CD4-positive, alpha-beta T cell treated with Interleukin-12 subunit alpha and Interleukin-12 subunit beta, for 1 hour (primary cell): ENCODE results near the gene TMEM271.
"Not testable (repeated sequence)": the region's sequence is repeated elsewhere in the genome, so short reads cannot be mapped to it uniquely, and the experiment has no call there.

Experiments
- DNase-seq: peaks from one replicate; pipeline ENCODE4 v3.0.0-alpha.2; 2020

Gene TMEM271

DNA sequence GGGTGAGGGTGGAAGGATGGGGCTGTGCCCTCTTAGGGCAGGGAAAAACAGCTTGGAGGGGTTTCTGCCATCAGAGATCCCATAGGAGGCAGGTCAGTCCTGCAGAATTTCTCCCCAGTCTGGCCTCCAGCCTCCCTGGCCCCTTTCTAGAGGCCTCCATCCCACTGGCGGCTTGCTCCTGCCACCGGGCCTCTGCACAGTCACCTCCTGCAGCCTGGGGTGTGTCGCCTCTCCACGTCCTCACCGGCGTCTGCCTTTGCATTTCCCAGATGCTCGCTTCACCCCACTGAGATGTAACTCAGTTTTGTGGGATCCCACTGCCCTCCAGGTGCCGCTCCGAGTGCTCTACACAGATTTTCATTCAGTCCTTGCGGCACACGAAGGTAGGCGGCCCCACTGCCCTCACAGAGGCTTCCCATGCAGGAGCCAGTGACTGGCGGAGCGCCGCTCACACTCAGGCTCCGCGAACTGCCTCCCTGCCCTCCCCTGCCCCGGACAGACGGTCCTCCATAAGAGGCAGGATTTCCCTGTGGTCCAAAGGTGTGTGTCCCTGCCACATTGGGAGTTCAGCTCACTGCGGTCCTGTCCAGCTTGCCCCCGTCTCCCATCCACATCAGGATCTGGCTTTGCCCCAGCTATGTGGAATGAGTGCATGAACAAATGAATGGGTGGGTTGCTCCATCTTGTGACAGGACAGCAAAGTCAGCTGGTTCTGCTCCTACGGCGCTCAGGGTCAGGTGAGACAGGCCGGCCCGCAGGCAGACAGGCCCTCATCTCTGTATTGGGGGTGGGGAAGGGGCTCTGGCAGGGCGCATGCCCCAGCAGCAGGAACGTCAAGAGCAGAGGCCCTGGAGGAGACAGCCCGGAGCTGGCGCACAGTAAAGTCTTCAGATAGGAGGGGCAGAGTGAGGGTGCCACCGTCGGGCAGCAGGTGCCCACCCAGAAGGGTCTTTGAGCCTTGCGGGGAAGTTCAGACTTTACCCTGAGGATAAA, 2.7 kb upstream of the TMEM271 start:
- DNase-seq = no peak

DNA sequence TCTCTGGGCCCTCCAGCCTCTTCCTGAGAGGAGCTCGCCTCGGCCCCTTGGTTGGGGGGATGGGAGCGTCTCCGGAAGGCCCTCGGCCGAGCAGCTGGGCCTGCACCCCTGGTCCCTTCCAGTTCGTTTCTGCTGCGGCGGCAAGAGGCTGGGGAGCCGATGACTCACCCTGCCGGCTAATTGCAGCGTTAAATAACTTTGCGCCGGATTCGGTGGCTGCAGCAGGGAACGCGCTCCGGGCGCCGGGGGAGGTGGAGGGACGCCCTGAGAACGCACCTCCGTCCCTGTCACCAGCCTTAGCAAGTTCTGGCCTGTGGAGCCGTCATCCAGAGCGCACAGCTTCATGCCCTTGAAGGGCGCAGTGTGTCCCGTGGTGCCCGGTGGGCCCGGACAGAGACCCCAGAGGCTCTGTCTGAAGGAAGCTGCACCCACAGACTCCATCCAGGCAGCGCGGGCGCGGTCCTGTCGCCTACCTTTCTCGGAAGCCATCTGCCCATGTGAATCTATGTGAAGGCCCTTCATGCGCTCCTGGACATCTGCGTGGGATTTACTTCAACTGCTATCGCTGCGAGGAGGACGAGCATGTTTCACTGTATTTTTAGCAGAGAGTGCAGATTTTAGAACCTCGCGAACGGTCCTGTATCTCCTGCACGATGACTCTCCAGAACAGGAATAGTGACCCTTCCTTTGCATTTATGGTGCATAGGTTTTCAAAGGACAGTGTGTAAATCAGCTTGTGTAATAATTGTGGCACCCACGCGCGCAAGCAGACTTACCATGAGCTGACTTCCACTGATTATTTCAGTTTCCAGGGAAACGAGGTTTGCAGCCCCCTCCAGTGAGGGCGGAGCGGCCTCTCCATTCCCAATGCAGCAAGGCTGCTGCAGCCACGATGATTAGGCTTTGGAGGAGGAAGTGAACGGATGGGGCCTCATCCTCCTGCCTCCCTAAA, 1.7 kb upstream of the TMEM271 start:
- no peak for DNase-seq

DNA sequence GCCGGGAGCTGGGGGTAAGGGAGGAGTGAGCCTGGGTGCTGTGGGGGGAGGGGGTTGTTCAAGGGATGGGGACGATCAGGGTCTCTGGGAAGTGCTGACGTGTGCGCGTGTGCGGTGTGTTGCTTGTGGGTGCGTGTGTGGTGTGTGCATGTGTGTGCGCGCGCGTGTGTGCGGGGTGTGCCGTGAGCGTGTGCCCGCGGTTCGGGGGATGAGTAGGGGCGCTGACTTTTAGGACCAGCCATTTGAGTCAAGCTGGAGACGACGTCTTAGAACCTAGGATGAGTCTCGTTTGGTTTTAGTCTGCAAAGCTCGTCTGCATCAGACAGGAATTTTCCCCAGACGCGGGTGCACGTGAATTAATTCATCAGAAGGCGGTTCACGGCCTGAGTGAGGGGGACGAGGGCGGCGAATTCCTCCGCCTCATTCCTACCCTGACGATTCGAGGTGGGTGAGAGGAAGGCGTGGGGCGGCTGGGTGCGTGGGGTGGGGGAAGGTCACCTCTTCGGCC, 950 bp upstream of the TMEM271 start:
- DNase-seq = no peak

DNA sequence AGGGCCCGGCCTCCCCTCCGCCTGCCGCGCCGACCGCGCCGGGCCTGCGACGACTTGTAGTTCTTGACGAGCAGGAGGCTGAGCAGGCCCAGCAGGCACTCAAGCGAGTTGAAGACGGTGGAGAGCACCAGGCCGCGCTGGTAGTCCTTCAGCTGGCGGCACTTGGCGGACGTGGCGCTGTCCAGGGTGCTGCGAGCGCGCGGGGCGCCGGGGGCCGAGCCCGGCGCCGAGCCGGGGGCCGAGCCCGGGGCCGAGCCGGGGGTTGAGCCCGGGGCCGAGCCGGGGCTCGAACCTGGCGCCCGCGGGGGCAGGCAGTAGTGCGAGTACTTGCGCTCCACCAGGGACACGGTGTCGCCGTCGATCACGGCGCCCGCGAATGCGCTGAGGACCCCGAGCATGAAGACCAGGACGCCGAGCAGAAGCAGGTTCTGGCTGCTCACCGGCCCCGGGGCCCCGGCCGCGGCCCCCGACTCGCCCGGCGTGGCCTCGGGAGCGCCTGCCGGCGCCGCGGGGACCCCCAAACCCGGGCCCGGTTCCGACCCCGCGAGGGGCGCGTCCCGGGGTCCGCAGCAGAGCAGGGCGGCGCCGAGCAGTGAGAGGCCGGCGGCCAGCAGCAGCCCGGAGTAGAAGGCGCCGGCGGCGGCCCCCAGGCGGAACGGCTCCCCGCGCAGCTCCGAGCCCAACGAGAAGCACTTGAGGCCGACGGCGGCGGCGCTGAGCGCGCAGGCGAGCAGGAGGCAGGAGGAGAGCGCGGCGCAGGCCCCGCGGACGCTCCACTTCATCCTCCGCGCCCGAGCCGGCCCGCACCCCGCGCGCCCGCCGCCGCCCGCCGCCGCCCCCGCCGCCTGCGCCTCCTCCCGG, 584 bp downstream of the TMEM271 start:
- no peak for DNase-seq

DNA sequence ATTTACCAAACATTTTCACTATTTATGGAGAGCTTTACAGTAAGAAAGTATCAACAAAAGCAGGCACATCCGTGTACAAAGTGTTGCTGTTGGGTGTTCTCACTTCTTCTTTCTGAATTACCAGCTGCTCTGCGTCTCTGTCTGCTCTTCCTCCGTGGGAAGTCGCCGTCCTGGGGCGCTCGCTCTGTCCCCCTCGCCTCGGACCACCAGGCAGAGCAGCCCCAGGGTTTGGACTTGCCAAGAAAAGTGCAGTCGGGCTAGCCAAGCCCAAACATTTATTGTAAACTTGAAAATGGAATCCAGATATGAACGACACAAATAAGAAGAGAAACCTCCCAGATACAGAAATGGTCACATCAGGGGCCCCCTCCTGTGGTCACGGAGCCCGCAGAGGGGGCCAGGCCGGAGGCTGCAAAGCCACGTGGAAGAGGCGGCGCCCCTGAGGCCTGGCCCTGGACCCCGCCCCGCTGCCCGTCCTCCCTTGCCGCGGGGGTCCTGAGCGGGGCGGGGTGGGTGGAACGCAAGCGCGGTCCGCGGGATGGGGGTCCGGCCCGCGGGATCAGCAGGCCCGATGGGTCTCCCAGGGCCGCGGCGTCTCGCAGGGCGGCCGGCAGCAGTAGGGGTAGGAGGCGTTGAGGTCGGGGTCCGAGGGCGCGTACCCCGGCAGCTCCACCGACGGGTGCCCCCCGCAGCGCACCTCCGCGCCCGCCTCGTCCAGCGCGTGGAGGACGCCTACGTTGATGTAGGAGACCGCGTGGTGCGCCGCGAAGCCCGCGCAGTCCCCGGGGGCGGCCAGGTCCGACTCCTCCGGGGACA, 1.5 kb downstream of the TMEM271 start:
- DNase-seq = no peak

DNA sequence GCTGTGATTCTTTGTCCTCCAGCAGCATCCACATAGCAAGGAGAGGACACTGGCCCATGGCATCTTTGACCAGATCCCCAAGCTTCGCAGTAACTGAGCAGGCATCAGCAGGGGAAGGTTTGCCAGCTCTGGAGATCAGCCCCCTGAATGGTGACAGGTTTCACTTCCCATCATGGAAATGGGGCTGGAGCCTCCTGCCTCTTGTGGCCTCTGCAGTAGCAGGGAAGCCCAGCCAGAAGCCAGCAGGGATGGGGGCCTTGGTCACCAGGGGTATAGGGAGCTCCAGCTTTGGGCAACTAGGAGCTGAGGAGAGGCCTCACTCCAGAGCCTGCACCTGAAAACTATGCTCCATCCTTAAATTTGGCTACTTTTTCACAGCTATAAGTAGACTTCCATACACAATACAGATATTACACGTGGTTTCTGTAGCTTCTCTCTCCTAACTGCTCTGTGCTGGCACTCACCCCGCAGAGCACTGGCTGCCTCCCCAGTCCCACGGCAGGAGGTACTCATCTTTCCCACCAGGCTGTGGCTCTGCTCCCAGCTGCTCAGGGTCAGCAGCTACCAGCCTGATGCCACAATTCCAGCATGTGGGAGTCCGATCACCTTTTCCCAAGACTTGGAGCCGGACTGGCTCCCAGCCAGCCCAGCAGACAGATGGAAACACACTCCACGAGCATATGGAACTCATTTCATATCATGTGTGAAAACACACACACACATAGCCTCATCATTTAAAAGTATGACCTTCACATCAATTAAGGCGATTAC, 2.8 kb downstream of the TMEM271 start:
- DNase-seq = no peak

DNA sequence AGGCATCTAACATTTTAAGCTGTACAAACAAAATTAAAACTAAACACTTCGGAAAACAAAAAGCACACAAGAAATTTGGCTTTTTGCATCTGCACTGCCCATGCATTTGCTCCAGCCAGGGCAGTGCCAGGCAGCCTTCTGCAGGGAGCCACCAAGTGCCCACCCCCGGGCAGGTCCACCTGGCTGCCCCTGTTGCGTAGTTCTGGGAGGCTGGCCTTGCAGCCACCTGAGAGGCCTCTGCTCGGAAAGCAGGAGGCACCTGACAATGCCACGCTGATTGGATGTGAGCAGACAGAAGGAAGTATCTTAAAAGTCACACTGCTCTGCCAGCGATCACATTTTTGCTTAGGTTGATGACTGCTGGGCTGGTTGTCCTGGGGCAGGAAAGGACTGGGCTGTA, 3.5 kb downstream of the TMEM271 start:
- no peak for DNase-seq

DNA sequence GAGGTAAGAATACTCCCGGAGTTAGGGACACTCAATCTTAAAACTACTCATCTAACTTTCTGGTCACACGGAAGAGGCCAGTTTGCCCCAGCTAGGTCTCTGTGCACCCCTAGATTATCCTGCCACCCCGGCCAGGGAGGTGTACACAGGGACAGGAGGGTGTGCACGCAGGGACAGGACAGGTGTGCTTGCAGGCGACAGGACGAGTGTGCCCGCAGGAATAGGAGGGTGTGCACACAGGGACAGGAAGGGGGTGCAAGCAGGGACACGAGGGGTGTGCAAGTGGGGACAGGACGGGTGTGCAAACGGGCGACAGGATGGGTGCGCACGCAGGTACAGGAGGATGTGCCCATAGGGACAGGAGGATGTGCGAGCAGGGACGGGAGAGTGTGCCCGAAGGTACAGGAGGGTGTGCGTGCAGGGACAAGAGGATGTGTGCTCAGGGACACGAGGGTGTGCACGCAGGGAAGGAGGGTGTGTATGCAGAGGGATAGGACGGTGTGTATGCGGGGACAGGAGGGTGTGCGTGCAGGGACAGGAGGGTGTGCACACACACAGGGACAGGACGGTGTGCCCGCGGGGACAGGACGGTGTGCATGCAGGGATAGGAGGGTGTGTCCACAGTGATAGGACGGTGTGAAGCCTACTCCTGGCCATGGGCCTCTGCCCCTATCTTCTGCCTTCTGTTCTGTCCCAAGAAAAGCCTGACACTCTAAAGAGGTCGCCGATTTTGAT, 4.1 kb downstream of the TMEM271 start:
- DNase-seq = no peak

DNA sequence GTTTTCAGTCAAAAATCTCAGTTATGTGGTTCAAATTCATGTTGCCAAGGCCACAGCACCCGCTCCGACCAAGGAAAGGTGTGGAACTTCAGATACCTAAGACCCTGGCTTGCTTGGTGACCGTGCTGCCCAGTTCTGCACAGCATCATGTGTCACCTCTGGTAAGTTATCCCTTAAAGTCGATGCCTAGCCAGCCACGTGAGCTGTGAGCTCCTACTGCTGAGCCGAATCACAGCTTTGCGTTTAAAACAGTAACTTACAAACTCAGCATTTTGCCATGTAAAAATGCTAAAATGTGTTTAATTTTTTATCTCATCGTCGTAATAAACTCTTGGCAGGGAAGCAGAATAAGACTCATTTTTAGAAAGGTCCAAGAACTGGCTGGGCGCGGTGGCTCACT, 5.3 kb downstream of the TMEM271 start:
- no peak for DNase-seq

DNA sequence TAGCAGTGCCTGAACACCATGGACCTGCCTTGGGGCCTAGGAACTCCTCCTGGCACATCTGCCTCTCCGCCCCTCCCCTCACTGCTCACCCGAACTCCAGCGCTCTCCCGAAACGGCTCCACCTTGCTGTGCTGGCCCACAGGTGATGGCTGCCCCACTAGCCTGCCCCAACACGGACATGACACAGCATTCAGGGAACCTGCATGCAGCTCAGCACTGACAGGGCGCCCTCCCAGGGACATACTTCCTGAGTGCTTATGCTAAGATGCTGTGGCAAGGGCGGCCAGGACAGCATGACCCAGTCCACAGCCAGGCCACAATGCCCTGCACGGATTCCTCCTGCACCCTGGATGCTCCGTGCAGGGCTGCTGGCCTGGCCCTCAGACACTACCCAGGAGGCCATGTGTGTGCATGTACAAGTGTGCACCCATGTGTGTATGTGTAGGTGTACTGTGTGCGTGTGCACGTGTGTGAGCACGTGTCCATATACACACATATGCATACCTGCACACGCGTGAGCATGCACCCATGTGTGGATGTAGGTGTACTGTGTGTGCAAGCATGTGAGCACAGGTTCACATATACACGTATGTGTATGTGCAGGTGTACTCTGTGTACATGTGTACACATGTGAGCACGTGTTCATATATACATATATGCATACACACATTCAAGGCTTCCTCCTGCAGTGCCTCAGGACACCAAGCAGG, 6.0 kb downstream of the TMEM271 start:
- no peak for DNase-seq

DNA sequence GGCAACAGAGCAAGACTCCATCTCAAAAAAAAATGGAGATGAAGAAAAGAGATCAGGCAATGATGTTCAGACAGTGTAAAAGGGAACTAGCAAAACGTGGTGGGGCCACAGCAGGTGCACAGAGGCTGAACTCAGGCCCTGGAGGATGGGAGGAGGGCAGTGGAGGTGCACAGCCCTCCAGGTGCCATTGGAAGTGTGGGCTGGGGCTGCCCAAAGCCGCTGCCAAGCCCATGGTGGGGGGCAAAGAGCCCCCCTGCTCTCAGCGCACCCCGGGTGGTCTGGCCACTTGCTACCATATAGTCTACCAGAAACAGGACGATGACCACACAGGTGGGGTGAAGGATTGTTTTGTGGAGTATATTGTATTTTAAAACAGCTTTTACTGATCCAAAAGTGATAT, 7.1 kb downstream of the TMEM271 start:
- no peak for DNase-seq

DNA sequence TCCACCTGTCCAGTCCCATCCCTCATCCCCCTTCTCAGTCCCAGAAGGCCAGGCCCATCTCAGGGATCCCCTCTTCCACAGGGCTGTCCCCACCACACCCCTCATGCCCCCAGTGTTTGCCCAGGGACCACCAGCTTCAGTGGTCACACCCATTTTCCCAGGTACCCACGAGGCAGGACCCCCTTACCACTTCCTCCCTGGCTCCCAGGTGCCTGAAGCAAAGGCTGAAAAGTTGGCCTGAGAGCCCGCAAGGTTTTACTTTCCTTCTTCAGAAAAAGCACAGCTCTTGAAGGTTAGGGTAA, 7.8 kb downstream of the TMEM271 start:
- DNase-seq = no peak

DNA sequence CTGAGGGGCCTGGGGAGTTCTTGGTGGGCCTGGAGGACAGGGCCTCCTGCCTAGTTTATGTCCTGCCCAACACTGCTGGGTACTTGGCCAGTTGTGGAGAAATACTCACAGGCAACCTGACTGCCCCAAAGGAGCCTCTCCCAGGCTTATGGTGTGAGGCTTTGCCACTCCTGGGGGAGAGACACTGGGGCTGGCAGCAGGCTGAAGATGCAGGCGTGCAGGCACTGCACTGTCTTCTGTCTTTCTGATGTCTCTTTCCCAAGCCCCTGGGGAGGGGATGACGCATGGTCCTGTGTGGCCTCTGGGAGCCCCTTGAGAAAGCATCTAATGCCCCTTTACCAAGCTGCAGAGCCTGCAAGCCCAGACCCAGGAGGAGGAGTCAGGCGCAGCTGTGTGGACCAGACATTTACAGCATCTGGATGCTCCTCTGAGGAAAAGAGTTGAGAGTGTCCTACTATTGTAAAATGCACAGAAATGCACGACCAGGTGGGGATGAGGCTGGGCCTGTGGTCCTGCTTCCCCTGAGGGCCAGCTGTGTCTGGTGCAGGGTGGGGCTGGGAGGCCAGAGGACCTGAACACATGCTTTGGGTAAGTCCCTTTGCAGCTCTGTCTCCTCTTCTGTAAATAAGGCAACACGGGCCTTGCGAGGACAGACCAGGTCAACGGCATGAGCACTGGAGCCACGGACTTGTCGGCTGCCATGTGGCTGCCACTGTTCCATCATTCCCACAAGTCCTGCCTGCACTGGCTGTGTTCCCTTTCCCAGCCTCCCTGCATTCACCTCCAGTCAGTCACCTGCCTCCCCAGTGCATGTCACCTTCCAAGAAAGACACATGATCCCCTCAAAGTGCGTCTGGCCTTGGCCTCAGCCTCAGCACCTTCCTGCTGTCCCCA, 8.4 kb downstream of the TMEM271 start:
- no peak for DNase-seq

DNA sequence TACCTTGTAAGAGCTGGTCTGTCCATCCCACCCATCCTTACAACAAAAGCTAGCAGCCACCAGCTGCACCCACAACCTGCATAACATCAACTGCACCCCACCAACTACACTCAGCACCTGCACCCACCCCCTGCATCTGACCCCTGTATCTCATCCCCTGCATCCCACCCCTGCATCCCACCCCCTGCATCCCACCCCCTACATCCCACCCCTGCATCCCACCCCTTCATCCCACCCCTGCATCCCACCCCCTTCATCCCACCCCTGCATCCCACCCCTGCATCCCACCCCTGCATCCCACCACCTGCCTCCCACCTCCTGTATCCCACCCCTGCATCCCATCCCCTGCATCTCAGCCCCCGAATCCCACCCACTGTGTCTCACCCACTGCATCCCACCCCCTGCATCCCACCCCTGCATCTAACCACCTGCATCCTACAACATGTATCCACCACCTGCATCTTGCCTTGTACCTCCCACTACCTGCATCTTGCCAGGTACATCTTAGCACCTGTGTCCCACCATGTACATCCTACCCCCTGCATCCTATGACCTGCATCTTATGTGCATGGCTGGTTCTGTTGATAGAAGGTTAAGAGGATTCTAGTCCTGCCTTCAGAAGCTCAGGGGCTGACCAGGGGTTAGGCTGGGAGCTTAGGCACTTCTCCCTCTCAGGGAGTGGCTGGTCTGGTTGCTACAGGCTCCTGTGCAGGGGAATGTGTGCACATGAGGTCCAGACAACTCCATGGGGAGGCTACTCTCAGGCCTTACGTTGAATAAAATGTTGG, 9.4 kb downstream of the TMEM271 start:
- DNase-seq = no peak

DNA sequence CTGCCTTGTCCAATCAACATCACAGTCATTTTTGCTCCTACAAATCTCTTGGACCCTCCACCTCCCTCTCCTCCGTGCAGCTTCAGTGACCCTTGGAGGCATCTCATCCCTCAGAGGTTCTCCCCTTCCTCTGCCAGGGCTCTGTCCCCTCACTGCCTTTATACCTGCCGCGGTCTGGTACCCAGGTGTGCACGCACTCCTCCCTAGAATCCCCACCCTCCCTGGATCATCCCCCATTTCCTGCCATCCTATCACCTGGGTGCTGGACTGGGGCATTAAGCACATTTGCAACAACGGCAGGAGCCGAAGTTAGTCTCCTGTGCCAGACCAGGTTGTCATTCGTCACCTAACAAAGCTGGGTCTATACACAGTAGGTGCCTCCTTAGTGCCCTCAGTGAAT, 10.1 kb downstream of the TMEM271 start:
- DNase-seq = no peak

DNA sequence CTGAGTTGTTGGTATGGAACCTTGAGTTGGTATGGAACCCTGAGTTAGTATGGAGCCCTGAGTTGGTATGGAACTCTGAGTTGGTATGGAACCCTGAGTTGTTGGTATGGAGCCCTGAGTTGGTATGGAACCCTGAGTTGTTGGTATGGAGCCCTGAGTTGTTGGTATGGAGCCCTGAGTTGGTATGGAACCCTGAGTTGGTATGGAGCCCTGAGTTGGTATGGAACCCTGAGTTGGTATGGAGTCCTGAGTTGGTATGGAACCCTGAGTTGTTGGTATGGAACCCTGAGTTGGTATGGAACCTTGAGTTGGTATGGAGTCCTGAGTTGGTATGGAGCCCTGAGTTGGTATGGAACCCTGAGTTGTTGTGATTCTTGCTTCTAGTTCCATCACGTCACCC, 10.5 kb downstream of the TMEM271 start:
- not testable (repeated sequence) for DNase-seq

DNA sequence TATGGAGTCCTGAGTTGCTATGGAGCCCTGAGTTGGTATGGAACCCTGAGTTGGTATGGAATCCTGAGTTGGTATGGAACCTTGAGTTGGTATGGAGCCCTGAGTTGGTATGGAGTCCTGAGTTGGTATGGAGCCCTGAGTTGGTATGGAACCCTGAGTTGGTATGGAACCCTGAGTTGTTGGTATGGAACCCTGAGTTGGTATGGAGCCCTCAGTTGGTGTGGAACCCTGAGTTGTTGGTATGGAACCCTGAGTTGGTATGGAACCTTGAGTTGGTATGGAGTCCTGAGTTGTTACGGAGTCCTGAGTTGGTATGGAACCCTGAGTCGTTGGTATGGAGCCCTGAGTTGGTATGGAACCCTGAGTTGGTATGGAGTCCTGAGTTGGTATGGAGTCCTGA, 13.6 kb downstream of the TMEM271 start:
- DNase-seq = not testable (repeated sequence)

DNA sequence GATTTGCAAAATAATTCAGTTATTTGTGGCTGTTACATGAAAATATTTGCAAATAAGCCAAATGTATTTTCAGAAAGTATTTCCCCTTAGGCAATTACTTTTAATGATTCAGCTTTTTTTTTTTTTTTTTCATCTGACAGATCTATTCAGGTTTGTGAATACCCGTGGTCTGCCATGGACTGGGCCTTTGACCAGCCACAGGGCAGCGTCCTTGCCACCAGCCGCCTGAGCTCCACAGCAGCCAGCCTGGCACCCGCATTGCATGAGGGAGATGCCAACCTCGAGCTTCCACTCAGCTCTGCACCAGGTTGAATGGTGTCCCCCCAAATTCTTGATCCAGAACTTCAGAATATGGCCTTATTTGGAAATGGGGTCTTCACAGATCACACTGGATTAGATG, 14.7 kb downstream of the TMEM271 start:
- DNase-seq = no peak
